ENCODE results near the gene TCOF1. TPM values are rescaled to one million over a fixed set of nuclear protein-coding genes. Genes with fewer than 3 reads are reported as not detected.

TCOF1 gene
- total and polyA plus RNA-seq, 2 experiments from 2014 or later, result 86.8 to 165 TPM

DNA sequence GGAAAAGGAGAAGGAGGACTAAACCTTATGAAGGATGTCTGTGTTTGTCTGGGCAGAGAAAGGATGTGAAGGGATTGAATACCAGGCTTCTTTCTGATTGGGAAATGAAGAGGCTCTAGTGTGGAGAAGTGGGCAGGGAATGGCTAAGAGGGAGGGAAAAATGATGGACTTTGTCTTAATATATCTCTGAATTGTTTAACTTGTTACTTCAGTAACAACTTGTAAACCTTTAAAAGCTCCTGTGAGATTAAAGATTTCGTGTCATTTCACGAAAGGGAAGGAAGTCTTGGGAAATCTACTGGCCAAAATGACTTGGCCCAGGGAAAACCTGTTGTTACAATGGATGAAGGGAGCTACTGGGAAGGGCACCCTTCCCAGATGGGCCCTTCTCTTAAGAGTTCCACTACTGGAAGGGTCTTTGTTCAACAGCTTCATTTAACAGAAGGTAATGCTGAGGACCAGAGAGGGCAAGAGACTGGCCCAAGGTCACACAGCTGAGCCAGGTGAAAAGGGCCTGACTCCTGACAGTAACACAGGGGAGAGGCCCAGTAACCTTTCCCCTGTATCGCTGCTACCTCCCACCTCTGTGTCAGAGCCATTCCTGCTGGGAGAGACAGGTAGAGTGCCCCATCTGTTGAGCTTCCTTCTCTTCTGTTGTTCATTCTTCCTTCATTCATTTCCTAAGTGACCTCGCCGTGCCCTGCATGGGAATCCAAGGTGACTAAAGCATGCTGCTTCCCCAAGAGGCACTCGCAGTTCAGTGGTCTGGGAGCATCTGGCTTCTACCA is 5.1 kb upstream of the TCOF1 start:
- DNase-seq (ENCODE audit: low spot score), result peak; percentile 28
- no peaks in the 10 kb centered on the region for H3F3A ChIP-seq (replicated peaks; ENCODE audit: low read depth)
- Mint-ChIP-seq H3K27me3 (ENCODE audit: insufficient read depth, low read depth, poor library complexity) (peaks cover 2% of the 10 kb centered on the region), H3K4me1 (peaks cover 16% of the 10 kb centered on the region), H3K4me3 (no peak overlapping the region; the same call in 2 of the 3 replicates), H3K36me3 (ENCODE audit: low read depth) (no peaks in the 10 kb centered on the region), H3K27ac (no peak overlapping the region), H3K9me3 (no peaks in the 10 kb centered on the region)
- TF ChIP-seq CREB1 (CRISPR knock-in tag; IDR thresholded peaks at IDR 0.05; ENCODE audit: low read depth) (no peak), ZNF331 (CRISPR knock-in tag; IDR thresholded peaks at IDR 0.05; ENCODE audit: low read depth) (no peak), NANOG (IDR thresholded peaks at IDR 0.05; ENCODE audit: borderline replicate concordance) (no peak), ZNF114 (CRISPR knock-in tag; IDR thresholded peaks at IDR 0.05) (no peak), EZH2phosphoT487 (IDR thresholded peaks at IDR 0.05; ENCODE audit: unreplicated experiment) (no peak), JUNB (IDR thresholded peaks at IDR 0.05; ENCODE audit: unreplicated experiment) (no peak), ZNF462 (CRISPR knock-in tag; IDR thresholded peaks at IDR 0.05) (no peak), EZH2 (IDR thresholded peaks at IDR 0.05; ENCODE audit: low read depth, unreplicated experiment) (no peak)
- no peaks in the 10 kb centered on the region for H3K79me2 ChIP-seq (replicated peaks; ENCODE audit: insufficient read depth)
- no peaks in the 10 kb centered on the region for H3K36me3 ChIP-seq (ENCODE audit: insufficient read depth)
- H3K4me2 ChIP-seq, result no peak overlapping the region
- H3K4me1 ChIP-seq (ENCODE audit: insufficient read depth), result peaks cover 10% of the 10 kb centered on the region; the same call in 1 of the 2 replicates
- no peak for ATAC-seq
- H4K20me1 ChIP-seq (replicated peaks; ENCODE audit: insufficient read depth), result no peaks in the 10 kb centered on the region
- H3K4me3 ChIP-seq, result no peak overlapping the region
- H3K27ac ChIP-seq (ENCODE audit: low read depth), result no peak overlapping the region
- H3K9me2 ChIP-seq (ENCODE audit: insufficient read depth), result no peaks in the 10 kb centered on the region
- H3K27me3 ChIP-seq (ENCODE audit: insufficient read depth), result no peaks in the 10 kb centered on the region
- H2AFZ ChIP-seq, result no peak overlapping the region

All from GM23338 (cell line).